GM19452 (cell line): ENCODE data around the gene GJB1.
"Not testable (repeated sequence)": the region's sequence is repeated elsewhere in the genome, so short reads cannot be mapped to it uniquely, and the experiment has no call there.

Experiments
- ATAC-seq: cut with Tn5 transposase; IDR thresholded peaks from one replicate; pipeline ENCODE4 v1.9.1; 2021; ENCODE audit not compliant: unreplicated experiment

GJB1 gene

GRCh38 chrX:71222929-71223328 lies at the start of gene GJB1:
GJB1 (plus strand) TSS chrX:71223224; CDS start chrX:71223708, 484 bp downstream.
- ATAC-seq: no peak

- no peak for ATAC-seq
Measured at GRCh38 chrX:71173440-71173839, 49.6 kb upstream of the GJB1 start.

GRCh38 chrX:71174795-71175194 lies 48.2 kb upstream of the GJB1 start:
- no peak for ATAC-seq

DNA sequence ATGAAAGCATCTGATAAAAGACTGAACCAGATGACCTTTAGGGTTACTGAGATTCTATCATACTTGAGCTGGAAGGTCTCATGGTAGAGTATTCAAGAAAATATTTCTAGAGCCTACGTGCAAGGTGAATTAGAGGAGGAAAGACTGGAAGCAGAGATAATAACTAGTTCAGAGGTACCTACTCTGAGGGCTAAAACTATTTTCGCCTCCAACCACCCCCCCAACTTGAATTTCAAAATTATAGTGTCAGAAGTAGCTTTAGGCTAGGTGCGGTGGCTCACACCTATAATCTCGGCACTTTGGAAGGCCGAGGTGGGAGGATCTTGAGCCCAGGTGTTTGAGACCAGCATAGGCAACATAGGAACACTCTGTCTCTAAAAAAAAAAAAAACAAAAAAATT lies 47.5 kb upstream of the GJB1 start:
- ATAC-seq: no peak

GRCh38 chrX:71177327-71177726 lies 45.7 kb upstream of the GJB1 start:
- no peak for ATAC-seq

- ATAC-seq: no peak
Measured at GRCh38 chrX:71178908-71179307, 44.1 kb upstream of the GJB1 start.

DNA sequence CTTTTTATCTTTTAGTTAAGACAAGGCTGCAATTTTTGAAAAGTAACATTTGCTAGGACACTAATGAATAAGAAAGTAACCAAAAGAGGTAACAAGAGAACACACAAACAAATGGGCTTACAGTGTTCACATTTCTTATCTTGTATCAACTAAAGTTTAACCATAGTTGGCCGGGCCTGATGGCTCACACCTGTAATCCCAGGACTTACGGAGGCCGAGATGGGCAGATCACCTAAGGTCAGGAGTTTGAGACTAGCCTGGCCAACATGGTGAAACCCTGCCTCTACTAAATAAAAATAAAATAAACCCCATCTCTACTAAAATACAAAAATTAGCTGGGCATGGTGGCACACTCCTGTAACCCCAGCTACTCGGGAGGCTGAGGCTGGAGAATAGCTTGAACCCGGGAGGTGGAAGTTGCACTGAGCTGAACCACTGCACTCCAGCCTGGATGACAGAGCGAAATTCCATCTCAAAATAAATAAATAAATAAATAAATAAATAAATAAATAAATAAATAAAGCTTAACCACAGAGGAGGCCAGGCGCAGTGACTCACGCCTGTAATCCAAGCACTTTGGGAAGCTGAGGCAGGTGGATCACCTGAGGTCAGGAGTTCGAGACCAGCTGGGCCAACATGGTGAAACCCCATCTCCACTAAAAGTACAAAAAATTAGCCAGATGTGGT lies 42.3 kb upstream of the GJB1 start:
- not testable (repeated sequence) for ATAC-seq

- peak; percentile 64 for ATAC-seq
Measured at GRCh38 chrX:71181558-71181909, 41.5 kb upstream of the GJB1 start.

GRCh38 chrX:71181910-71182799 lies 40.9 kb upstream of the GJB1 start:
- peak; percentile 89 for ATAC-seq

GRCh38 chrX:71182871-71183270 lies 40.2 kb upstream of the GJB1 start:
- ATAC-seq: no peak

- no peak for ATAC-seq
Measured at GRCh38 chrX:71183341-71183740, 39.7 kb upstream of the GJB1 start.

DNA sequence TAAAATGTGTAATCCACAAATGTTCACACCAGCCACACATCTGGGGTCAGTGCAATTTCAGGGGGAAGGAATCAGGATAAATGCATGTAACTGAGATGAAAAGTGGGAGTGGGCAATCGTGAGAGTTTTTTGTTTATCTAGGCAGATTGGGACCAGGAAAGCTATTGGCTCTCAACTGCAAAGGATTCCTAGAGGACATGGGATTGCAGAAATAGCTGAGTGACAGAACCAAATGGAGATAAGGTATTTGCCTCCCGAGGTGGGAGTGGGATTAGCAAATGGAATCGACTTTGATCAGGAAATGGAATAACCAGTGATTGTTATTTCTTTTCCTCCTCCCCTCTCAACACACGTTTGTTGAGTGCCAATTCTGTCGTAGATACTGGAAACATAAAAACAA lies 38.9 kb upstream of the GJB1 start:
- ATAC-seq: no peak

DNA sequence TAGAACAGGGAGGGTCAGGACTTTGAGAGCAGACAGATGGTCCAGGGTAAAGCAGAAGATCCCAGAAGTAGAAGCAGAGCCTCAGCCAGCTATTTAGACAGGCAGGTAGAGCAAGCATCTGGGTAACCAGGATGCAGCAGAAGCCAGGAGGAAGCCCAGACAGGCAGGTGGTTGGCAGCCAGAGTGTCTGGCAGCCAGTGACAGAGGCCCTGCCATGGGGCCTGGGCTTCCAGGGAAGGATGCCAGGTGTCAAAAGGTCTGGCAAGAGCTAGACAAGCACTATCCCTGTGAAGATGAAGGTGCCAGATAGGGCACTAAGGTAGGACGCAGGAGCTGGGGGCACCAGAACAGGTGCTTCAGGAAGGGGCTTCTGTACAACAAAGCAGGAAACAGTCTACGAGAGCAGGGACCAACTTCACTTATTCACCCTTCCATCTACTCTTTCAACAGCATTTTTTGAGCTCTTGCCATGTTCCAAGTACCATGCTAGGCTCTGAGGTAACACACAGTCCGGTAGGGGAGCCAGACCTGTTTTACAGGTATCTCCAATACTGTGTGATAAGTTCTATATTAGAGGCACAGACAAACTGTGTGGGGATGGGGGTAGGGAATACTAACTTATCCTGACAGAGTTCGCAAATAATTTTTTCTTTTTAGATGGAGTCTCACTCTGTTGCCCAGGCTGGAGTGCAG lies 38.1 kb upstream of the GJB1 start:
- no peak for ATAC-seq

GRCh38 chrX:71191248-71191647 lies 31.8 kb upstream of the GJB1 start:
- ATAC-seq: no peak

DNA sequence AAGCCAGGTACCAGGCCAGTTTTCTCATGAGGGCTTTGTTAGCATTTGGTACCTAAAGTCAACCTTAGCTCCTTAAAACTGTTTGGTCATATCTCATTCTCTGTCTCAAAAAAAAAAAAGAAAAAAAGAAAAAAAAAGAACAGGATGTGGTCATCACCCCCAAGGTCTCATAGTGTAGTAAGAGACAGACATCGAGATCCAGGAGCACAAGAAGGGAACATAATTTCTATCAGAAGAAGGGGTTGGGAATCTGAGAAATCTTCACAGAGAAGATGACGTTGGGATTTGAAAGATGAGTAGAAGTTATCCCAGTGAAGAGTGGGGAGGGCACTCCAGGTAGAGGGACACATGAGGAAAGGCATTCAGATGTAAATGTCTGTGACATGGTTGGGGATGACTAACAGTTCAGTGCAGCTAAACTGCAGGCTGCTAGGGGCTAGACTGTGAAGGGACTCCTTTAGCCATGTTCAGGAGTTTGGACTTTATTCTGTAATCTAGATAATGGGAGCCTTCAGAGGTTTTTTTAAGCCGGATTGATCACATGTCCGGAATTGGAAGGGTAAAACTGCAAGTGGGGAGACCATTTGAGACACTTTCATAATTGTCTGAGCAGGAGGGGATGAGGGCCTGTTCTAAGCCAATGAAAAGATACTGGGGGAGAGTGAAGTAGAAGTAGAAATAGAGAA lies 26.9 kb upstream of the GJB1 start:
- peak; percentile 65 for ATAC-seq

DNA sequence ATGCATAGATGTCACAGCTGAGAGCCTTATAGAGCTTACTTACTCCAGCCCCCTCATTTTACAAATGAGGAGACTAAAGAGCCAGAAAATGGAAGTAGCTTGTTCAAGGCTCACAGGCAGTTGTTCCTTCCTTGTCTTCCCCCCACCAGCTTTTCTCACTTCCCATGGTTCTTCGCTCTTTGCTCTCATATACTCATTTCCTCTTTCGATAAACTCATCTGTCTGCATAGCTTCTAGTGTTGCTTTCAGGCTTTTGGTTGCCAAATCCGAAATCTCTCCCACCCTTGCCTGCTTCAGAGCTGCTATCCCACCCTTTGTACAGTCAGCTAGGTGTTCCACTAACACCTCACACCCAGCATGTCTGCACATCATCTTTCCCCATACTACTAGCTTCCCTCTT lies 25.0 kb upstream of the GJB1 start:
- peak; percentile 73 for ATAC-seq

DNA sequence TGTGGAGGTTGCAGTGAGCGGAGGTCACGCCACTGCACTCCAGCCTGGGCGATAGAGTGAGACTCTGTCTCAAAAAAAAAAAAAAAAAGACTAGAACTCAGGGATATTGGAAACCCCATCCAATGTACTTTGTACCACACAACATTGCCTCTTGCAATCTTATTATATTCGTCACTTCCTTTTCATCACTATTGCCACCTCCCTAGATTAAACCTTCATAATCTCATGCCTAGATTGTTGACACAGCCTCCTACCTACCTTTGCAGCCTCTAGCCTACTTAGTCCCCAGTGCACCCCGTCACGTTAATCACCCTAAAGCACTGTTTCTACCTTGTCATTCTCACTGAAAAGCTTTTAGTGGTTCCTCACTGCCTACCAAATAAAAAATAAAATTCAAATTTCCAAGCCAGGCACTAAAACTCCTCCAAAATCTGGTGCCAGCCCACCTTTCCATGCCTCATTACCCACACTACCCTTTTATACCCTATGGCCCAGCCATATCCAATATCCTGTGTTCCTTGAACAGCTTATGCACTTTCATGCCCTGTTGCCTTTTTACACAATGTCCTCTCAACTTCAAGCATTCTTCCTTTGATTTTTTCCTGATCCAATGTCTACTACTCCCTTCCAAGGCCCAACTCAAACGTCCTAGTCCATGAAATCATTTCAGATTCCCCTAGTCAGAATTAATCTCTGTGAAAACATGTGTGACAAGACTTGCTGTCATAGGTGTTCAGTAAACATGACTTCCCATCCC lies 23.6 kb upstream of the GJB1 start:
- no peak for ATAC-seq

- no peak for ATAC-seq
Measured at GRCh38 chrX:71210816-71211215, 12.2 kb upstream of the GJB1 start.

GRCh38 chrX:71212536-71212935 lies 10.5 kb upstream of the GJB1 start:
- ATAC-seq: no peak

DNA sequence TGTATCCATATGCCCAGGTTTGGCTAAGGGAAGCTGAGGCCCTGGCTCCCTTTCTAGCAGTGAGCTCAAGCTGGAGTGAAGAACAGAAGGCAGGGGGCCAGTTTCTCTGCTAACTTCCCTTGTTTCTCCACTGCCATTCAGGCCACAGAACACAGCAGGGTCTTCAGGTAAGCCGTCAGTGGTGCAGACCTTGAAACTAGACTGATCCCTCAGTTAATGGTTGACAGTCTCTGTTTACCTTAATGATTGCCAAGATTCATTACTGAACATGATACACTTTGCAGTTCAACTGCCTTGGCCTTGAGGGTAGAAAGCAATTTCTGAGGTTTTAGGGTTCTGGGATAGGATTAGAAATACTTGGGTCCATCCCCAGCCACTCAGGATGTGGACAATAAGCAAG lies 8.9 kb upstream of the GJB1 start:
- no peak for ATAC-seq
